ENCODE results near the gene TMEM141.
A peak's percentile ranks its signal among the peaks of the same experiment; 100 is the strongest.

DNA sequence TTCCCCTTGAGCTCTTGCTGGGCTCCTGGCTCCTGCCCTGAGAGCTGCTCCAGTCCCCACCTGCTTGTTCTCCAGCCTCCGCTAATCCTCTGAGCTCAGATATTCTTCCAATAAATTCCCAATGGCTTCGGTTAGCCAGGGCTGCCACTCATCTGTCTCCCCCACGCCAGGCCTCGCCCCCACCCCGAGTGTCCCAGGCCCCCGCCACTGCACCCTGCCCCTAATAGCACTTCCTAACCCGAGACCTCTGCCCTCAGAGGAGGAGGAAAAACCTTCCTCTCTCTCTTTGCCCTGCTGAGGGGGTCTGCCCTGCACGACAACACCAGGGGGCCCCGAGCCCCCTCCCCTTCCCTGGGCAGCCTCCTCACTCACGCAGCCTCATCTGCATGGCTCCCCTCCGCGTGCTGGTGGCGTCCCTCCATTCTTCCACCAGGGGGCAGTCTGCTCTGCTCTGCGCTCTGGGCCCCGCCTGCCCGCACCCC lies 21.4 kb upstream of the TMEM141 start:
- TF ChIP-seq CEBPB (IDR thresholded peaks at IDR 0.05; ENCODE audit: borderline replicate concordance in 1 of 2, low read depth in 2 of 2, low read length in 2 of 2) (no peak), EED (IDR thresholded peaks at IDR 0.05; ENCODE audit: low read depth) (no peak), EP300 (IDR thresholded peaks at IDR 0.05; ENCODE audit: borderline replicate concordance in 1 of 2, control insufficient read depth in 1 of 2, low read depth in 2 of 2, low read length in 2 of 2) (no peak), ESRRA (IDR thresholded peaks at IDR 0.05; ENCODE audit: low read length) (no peak), CBFB (IDR thresholded peaks at IDR 0.05; ENCODE audit: low read depth) (no peak), TAF1 (IDR thresholded peaks at IDR 0.05; ENCODE audit: borderline replicate concordance, low read depth, low read length) (no peak), ATF7 (IDR thresholded peaks at IDR 0.05; ENCODE audit: low read depth) (no peak), POLR2A (IDR thresholded peaks at IDR 0.05; ENCODE audit: low read depth, low read length) (no peak), PAX8 (IDR thresholded peaks at IDR 0.05) (no peak), SPI1 (IDR thresholded peaks at IDR 0.05; ENCODE audit: borderline replicate concordance, insufficient read depth, low read depth, low read length) (no peak)
- TF ChIP-seq, protein P1, sequence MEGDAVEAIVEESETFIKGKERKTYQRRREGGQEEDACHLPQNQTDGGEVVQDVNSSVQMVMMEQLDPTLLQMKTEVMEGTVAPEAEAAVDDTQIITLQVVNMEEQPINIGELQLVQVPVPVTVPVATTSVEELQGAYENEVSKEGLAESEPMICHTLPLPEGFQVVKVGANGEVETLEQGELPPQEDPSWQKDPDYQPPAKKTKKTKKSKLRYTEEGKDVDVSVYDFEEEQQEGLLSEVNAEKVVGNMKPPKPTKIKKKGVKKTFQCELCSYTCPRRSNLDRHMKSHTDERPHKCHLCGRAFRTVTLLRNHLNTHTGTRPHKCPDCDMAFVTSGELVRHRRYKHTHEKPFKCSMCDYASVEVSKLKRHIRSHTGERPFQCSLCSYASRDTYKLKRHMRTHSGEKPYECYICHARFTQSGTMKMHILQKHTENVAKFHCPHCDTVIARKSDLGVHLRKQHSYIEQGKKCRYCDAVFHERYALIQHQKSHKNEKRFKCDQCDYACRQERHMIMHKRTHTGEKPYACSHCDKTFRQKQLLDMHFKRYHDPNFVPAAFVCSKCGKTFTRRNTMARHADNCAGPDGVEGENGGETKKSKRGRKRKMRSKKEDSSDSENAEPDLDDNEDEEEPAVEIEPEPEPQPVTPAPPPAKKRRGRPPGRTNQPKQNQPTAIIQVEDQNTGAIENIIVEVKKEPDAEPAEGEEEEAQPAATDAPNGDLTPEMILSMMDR (IDR thresholded peaks at IDR 0.05 in 2 of 3, conservative IDR thresholded peaks at IDR 0.05 in 1 of 3; ENCODE audit: control insufficient read depth in 2 of 3, extremely low read depth in 1 of 3, insufficient read depth in 1 of 3, low read depth in 3 of 3, low read length in 3 of 3), result peak; percentile 40 to 74 (median 55); a peak in 5 of 6 replicates
- TF ChIP-seq, protein P2, sequence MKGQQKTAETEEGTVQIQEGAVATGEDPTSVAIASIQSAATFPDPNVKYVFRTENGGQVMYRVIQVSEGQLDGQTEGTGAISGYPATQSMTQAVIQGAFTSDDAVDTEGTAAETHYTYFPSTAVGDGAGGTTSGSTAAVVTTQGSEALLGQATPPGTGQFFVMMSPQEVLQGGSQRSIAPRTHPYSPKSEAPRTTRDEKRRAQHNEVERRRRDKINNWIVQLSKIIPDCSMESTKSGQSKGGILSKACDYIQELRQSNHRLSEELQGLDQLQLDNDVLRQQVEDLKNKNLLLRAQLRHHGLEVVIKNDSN (IDR thresholded peaks at IDR 0.05; ENCODE audit: borderline replicate concordance, extremely low read length, insufficient read depth, low read depth, low read length), result no peak
- TF ChIP-seq, protein P3, sequence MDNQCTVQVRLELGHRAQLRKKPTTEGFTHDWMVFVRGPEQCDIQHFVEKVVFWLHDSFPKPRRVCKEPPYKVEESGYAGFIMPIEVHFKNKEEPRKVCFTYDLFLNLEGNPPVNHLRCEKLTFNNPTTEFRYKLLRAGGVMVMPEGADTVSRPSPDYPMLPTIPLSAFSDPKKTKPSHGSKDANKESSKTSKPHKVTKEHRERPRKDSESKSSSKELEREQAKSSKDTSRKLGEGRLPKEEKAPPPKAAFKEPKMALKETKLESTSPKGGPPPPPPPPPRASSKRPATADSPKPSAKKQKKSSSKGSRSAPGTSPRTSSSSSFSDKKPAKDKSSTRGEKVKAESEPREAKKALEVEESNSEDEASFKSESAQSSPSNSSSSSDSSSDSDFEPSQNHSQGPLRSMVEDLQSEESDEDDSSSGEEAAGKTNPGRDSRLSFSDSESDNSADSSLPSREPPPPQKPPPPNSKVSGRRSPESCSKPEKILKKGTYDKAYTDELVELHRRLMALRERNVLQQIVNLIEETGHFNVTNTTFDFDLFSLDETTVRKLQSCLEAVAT (IDR thresholded peaks at IDR 0.05), result no peak
